HCT116 (cell line): ENCODE results near the gene SUGCT. TPM values are rescaled to one million over a fixed set of nuclear protein-coding genes. Genes with fewer than 3 reads are reported as not detected.

Source experiments
- ATAC-seq: fragments of 200-7000 bp; cut with Tn5 transposase; 2 replicates; pipeline ENCODE4 v1.9.1; 2020; ENCODE audit warnings: mild to moderate bottlenecking, moderate library complexity
- BruUV-seq: library from RNA; stranded (reverse); fragments of 400-500 nt; replicated peaks from 2 replicates; lab custom pipeline; 2021; lab: Mats Ljungman, UMichigan
- CTCF ChIA-PET: fragments of 300-600 bp; sonication (Branson Sonifier 250); formaldehyde crosslinking; loops from one replicate; lab custom pipeline; 2021; ENCODE audit warnings: antibody characterized with exemption; lab: Charles Lee
- POLR2A ChIA-PET: fragments of 300-600, 350-600 bp; sonication (Branson Sonifier 250); formaldehyde crosslinking; loops from one replicate; lab custom pipeline; 2021; ENCODE audit warnings: antibody characterized with exemption; lab: Charles Lee
- RAD21 ChIA-PET, 2 experiments: fragments of 300-600 bp; sonication (Branson Sonifier 250); formaldehyde crosslinking; loops; one replicate each; lab custom pipeline; 2023; ENCODE audit warnings: low total read pairs in 2 of 2; ENCODE audit not compliant: uncharacterized antibody in 2 of 2, unreplicated experiment in 2 of 2, low non-redundant PET in 1 of 2; lab: Charles Lee
- DNase-seq: peaks from one replicate; pipeline ENCODE4 v3.0.0-alpha.2; 2010; ENCODE audit warnings: low read depth, low spot score
- H2AFZ ChIP-seq: fragments of 200-600 bp; shearing (Covaris generic), sonication (generic); 2 replicates; pipeline ENCODE4 v1.6.1; 2017; ENCODE audit warnings: low read depth, mixed run types, mixed read lengths, antibody characterized with exemption, low read length; ENCODE audit not compliant: poor library complexity, severe bottlenecking
- H3K27ac ChIP-seq: 2 replicates; pipeline ENCODE4 v1.5.1; 2012; ENCODE audit warnings: low read depth, low read length
- H3K27me3 ChIP-seq: fragments of 200-600 bp; sonication (generic); 2 replicates; pipeline ENCODE4 v1.6.1; 2016; ENCODE audit warnings: mixed run types, low read length, mixed read lengths; ENCODE audit not compliant: insufficient read depth
- H3K36me3 ChIP-seq, 2 experiments: fragments of 200-500 bp in 1 of 2; fragments of 200-600 bp in 1 of 2; sonication (Bioruptor generic) in 1 of 2; sonication (generic) in 1 of 2; 2 replicates each; pipeline versions ENCODE4 v1.5.1 to v1.6.1; 2014 to 2016; ENCODE audit warnings: low read length in 2 of 2, inconsistent platforms in 1 of 2, mixed read lengths in 1 of 2, mixed run types in 1 of 2; ENCODE audit not compliant: insufficient read depth in 2 of 2, control insufficient read depth in 1 of 2
- H3K4me1 ChIP-seq, 2 experiments: fragments of 200-600 bp in 1 of 2; sonication (generic) in 1 of 2; 2 replicates each; pipeline versions ENCODE4 v1.5.1 to v1.6.1; 2012 to 2017; ENCODE audit warnings: low read length in 2 of 2, inconsistent platforms in 1 of 2, mild to moderate bottlenecking in 1 of 2, mixed read lengths in 1 of 2, mixed run types in 1 of 2, moderate library complexity in 1 of 2; ENCODE audit not compliant: insufficient read depth in 2 of 2, control insufficient read depth in 1 of 2
- H3K4me2 ChIP-seq: fragments of 200-600 bp; sonication (generic); 2 replicates; pipeline ENCODE4 v1.6.1; 2017; ENCODE audit warnings: mixed run types, low read length, mixed read lengths
- H3K4me3 ChIP-seq, 2 experiments: fragments of 200-600 bp in 1 of 2; sonication (generic) in 1 of 2; replicated peaks in 1 of 2; 2 replicates each; pipeline ENCODE4 v1.5.1; 2011 to 2016; ENCODE audit warnings: low read length in 2 of 2, control low read depth in 1 of 2, low read depth in 1 of 2, mild to moderate bottlenecking in 1 of 2, mixed read lengths in 1 of 2, mixed run types in 1 of 2
- H3K79me2 ChIP-seq: fragments of 200-600 bp; sonication (generic); 2 replicates; pipeline ENCODE4 v1.6.1; 2017; ENCODE audit warnings: mild to moderate bottlenecking, mixed run types, low read length, moderate library complexity, mixed read lengths; ENCODE audit not compliant: insufficient read depth
- H3K9ac ChIP-seq: fragments of 200-600 bp; sonication (generic); 2 replicates; pipeline ENCODE4 v1.6.1; 2016; ENCODE audit warnings: low read length, mixed read lengths
- H3K9me2 ChIP-seq: fragments of 200-600 bp; sonication (generic), shearing (Covaris generic); 2 replicates; pipeline ENCODE4 v1.6.1; 2017; ENCODE audit warnings: mixed run types, mild to moderate bottlenecking, moderate library complexity; ENCODE audit not compliant: insufficient read depth
- H3K9me3 ChIP-seq, 2 experiments: fragments of 200-500 bp in 1 of 2; fragments of 200-600 bp in 1 of 2; sonication (Bioruptor generic) in 1 of 2; sonication (generic) in 1 of 2; 2 replicates each; pipeline ENCODE4 v1.6.1; 2014 to 2017; ENCODE audit warnings: low read length in 2 of 2, mixed read lengths in 2 of 2, inconsistent platforms in 1 of 2, low read depth in 1 of 2, mild to moderate bottlenecking in 1 of 2, mixed run types in 1 of 2, moderate library complexity in 1 of 2; ENCODE audit not compliant: control insufficient read depth in 1 of 2, insufficient read depth in 1 of 2
- H4K20me1 ChIP-seq: fragments of 200-600 bp; sonication (generic), shearing (Covaris generic); 2 replicates; pipeline ENCODE4 v1.6.1; 2017; ENCODE audit warnings: mixed run types, mild to moderate bottlenecking, moderate library complexity; ENCODE audit not compliant: insufficient read depth
- ATF3 ChIP-seq: IDR thresholded peaks from 2 replicates; pipeline ENCODE4 v1.6.1; 2012
- CBX3 ChIP-seq: IDR thresholded peaks from 2 replicates; pipeline ENCODE4 v1.6.1; 2012; ENCODE audit warnings: low read depth
- CEBPB ChIP-seq: IDR thresholded peaks from 2 replicates; pipeline ENCODE4 v1.6.1; 2012; ENCODE audit warnings: low read depth
- CTCF ChIP-seq, 3 experiments: fragments of 200-600 bp in 1 of 3; sonication (generic) in 1 of 3; IDR thresholded peaks in 2 of 3; conservative IDR thresholded peaks in 1 of 3; 2 replicates each; pipeline ENCODE4 v1.5.1; 2012 to 2017; ENCODE audit warnings: low read depth in 2 of 3, low read length in 2 of 3, antibody characterized with exemption in 1 of 3, borderline replicate concordance in 1 of 3, control low read depth in 1 of 3, mild to moderate bottlenecking in 1 of 3, mixed read lengths in 1 of 3, mixed run types in 1 of 3, moderate library complexity in 1 of 3; ENCODE audit not compliant: insufficient read depth in 1 of 3
- EGR1 ChIP-seq: IDR thresholded peaks from 2 replicates; pipeline ENCODE4 v1.6.1; 2012; ENCODE audit warnings: low read depth
- EZH2 ChIP-seq: fragments of 200-600 bp; sonication (generic); IDR thresholded peaks from 2 replicates; pipeline ENCODE4 v1.6.1; 2017; ENCODE audit warnings: antibody characterized with exemption, mixed run types
- EZH2phosphoT487 ChIP-seq: fragments of 200-600 bp; IDR thresholded peaks from 2 replicates; pipeline ENCODE4 v1.6.1; 2018; ENCODE audit warnings: antibody characterized with exemption, borderline replicate concordance
- FOSL1 ChIP-seq: IDR thresholded peaks from 2 replicates; pipeline ENCODE4 v1.6.1; 2012; ENCODE audit warnings: low read depth
- JUND ChIP-seq: IDR thresholded peaks from 2 replicates; pipeline ENCODE4 v1.6.1; 2012
- POLR2A ChIP-seq: IDR thresholded peaks from 2 replicates; pipeline ENCODE4 v1.7.0; 2011; ENCODE audit warnings: borderline replicate concordance; ENCODE audit not compliant: insufficient read depth, insufficient read length; ENCODE audit errors: extremely low read depth
- POLR2AphosphoS5 ChIP-seq: IDR thresholded peaks from 2 replicates; pipeline ENCODE4 v1.6.1; 2011; ENCODE audit warnings: mild to moderate bottlenecking, low read depth, low read length, moderate library complexity
- RAD21 ChIP-seq: IDR thresholded peaks from 2 replicates; pipeline ENCODE4 v1.6.1; 2012; ENCODE audit warnings: low read depth, mild to moderate bottlenecking
- REST ChIP-seq: IDR thresholded peaks from 2 replicates; pipeline ENCODE4 v1.6.1; 2012; ENCODE audit warnings: low read depth
- SIN3A ChIP-seq: IDR thresholded peaks from 2 replicates; pipeline ENCODE4 v1.6.1; 2012; ENCODE audit warnings: low read depth
- SP1 ChIP-seq: IDR thresholded peaks from 2 replicates; pipeline ENCODE4 v1.6.1; 2012; ENCODE audit warnings: low read depth
- SRF ChIP-seq: IDR thresholded peaks from 2 replicates; pipeline ENCODE4 v1.6.1; 2012; ENCODE audit warnings: low read depth
- TCF7L2 ChIP-seq: IDR thresholded peaks from 2 replicates; pipeline ENCODE4 v1.7.0; 2011; ENCODE audit warnings: borderline replicate concordance, inconsistent platforms; ENCODE audit not compliant: insufficient read depth, insufficient read length; ENCODE audit errors: extremely low read depth
- ZFX ChIP-seq: fragments of 450-650 bp; IDR thresholded peaks from 2 replicates; pipeline ENCODE4 v1.6.1; 2017
- ZNF274 ChIP-seq: fragments of 200-500 bp; sonication (Bioruptor generic); IDR thresholded peaks from 2 replicates; pipeline ENCODE4 v1.6.1; 2014; ENCODE audit warnings: mild to moderate bottlenecking, low read depth, low read length, inconsistent platforms
- intact Hi-C: fragments of 100-400 bp; cut with micrococcal nuclease; formaldehyde crosslinking; loops from 2 replicates; pipeline ENCODE4 v1.10.0; 2022
- total RNA-seq: library from RNA; stranded (reverse); gene quantifications from one replicate; pipeline ENCODE4 v1.2.1, GENCODE V29; 2021; ENCODE audit not compliant: unreplicated experiment

The SUGCT gene
- total RNA-seq, 1 experiment from 2014 or later: 4.4 TPM

GRCh38 chr7:40749877-40750276, 615.1 kb downstream of the SUGCT start:
- H2AFZ ChIP-seq: no peak overlapping the region
- CTCF ChIA-PET: no interaction called here
- no TSS peak for BruUV-seq
- H4K20me1 ChIP-seq: no peaks in the 10 kb centered on the region
- no peaks in the 10 kb centered on the region for H3K9me2 ChIP-seq
- H3K4me3 ChIP-seq: no peak overlapping the region
- no peaks in the 10 kb centered on the region for H3K4me1 ChIP-seq
- TF ChIP-seq ZFX: no peak
- no peak for TF ChIP-seq CEBPB
- TF ChIP-seq ZNF274: no peak
- no peak for TF ChIP-seq CBX3
- TF ChIP-seq POLR2A: no peak
- no peak for TF ChIP-seq EZH2
- TF ChIP-seq SP1: no peak
- TF ChIP-seq RAD21: no peak
- no peak for TF ChIP-seq JUND
- no peak for TF ChIP-seq EGR1
- TF ChIP-seq FOSL1: no peak
- no peak for TF ChIP-seq CTCF (IDR thresholded peaks at IDR 0.05 in 2 of 3, conservative IDR thresholded peaks at IDR 0.05 in 1 of 3; ENCODE audit: borderline replicate concordance in 1 of 3, insufficient read depth in 1 of 3, low read depth in 2 of 3, low read length in 2 of 3)
- no peak for TF ChIP-seq REST
- TF ChIP-seq ATF3: no peak
- no peak for TF ChIP-seq SRF
- TF ChIP-seq EZH2phosphoT487: no peak
- TF ChIP-seq POLR2AphosphoS5: no peak
- TF ChIP-seq SIN3A: no peak
- no peak for TF ChIP-seq TCF7L2
- no peak overlapping the region for H3K9ac ChIP-seq
- ATAC-seq (no peak), DNase-seq (no peak)
- intact Hi-C loops: no loop called here
- no peaks in the 10 kb centered on the region for H3K36me3 ChIP-seq
- H3K79me2 ChIP-seq: no peaks in the 10 kb centered on the region
- no peak overlapping the region for H3K27ac ChIP-seq
- H3K9me3 ChIP-seq: no peaks in the 10 kb centered on the region
- POLR2A ChIA-PET: no interaction called here
- 0 out of 2 replicates have a peak, but pooled peaks cover 9% of the 10 kb centered on the region for H3K27me3 ChIP-seq
- H3K4me2 ChIP-seq: no peak overlapping the region
- RAD21 ChIA-PET: no interaction called here
